Measurements from ENCODE around the gene MED22.

MED22 gene

DNA sequence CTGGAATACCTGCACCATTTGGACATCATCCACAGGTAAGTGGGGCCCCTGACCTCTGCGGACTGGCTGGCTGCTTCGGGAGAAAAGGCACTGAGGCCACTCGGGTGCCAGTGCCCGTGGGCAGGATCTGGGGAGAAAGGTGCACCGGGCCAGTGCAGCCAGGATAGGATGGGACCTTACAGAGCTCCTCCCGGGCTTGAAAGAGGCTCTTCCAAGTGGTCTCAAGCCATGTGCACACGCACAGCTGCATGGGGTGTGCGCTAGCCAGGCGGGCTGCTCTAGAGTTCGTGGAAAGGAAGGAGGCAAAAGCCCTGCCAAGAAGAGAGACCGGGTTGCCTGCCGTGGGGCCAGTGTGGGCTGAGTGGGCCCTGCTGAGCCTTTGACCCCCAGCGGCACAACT lies 41.6 kb upstream of the MED22 start (continued):
- TF ChIP-seq ZFP30 (CRISPR knock-in tag; IDR thresholded peaks at IDR 0.05) (no peak), TOX (CRISPR knock-in tag; IDR thresholded peaks at IDR 0.05; ENCODE audit: borderline replicate concordance) (no peak)

GRCh38 chr9:133389025-133389557 lies 41.2 kb upstream of the MED22 start:
- ATAC-seq: no peak
- TF ChIP-seq ZNF565 (CRISPR knock-in tag; conservative IDR thresholded peaks at IDR 0.05; ENCODE audit: low read depth) (no peak), CSDC2 (CRISPR knock-in tag; IDR thresholded peaks at IDR 0.05) (no peak), ZC3H10 (CRISPR knock-in tag; IDR thresholded peaks at IDR 0.05) (no peak), CREB5 (CRISPR knock-in tag; IDR thresholded peaks at IDR 0.05; ENCODE audit: low read depth) (no peak), POU6F1 (CRISPR knock-in tag; IDR thresholded peaks at IDR 0.05; ENCODE audit: borderline replicate concordance, low read depth) (no peak), GLIS3 (CRISPR knock-in tag; IDR thresholded peaks at IDR 0.05) (no peak), BACH2 (CRISPR knock-in tag; IDR thresholded peaks at IDR 0.05; ENCODE audit: borderline replicate concordance) (no peak)

DNA sequence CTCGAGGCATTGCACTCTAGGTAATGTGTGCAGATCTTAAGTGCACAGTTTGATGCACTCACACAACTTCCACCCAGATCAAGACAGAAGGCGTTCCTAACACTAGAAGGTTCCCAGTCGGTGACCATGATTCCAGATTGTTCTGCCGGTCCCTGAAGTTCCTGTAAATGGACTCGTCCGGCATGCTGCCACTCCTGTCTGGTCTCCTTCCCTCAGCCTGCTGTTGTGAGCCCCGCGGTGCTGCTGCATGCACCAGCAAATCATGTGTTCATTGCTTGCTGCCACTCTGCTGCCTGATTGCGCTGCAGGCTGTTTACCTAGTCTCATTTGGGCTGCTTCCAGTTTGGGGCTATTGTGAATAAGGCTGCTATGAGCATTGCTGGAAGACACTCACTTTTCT lies 39.7 kb upstream of the MED22 start:
- no peak for TF ChIP-seq BACH2 (CRISPR knock-in tag; IDR thresholded peaks at IDR 0.05; ENCODE audit: borderline replicate concordance)
- TF ChIP-seq RARB (CRISPR knock-in tag; IDR thresholded peaks at IDR 0.05): no peak
- TF ChIP-seq PPARA (CRISPR knock-in tag; IDR thresholded peaks at IDR 0.05; ENCODE audit: borderline replicate concordance): no peak
- TF ChIP-seq ESRRG (CRISPR knock-in tag; IDR thresholded peaks at IDR 0.05): no peak
- no peak for TF ChIP-seq ZNF70 (CRISPR knock-in tag; IDR thresholded peaks at IDR 0.05)
- TF ChIP-seq ZFP30 (CRISPR knock-in tag; IDR thresholded peaks at IDR 0.05): no peak
- TF ChIP-seq OSR1 (CRISPR knock-in tag; IDR thresholded peaks at IDR 0.05): no peak
- no peak for TF ChIP-seq TSHZ2 (CRISPR knock-in tag; IDR thresholded peaks at IDR 0.05)
- no peak for TF ChIP-seq TOX (CRISPR knock-in tag; IDR thresholded peaks at IDR 0.05; ENCODE audit: borderline replicate concordance)
- TF ChIP-seq CSDC2 (CRISPR knock-in tag; IDR thresholded peaks at IDR 0.05): no peak
- TF ChIP-seq ISL1 (CRISPR knock-in tag; IDR thresholded peaks at IDR 0.05): no peak
- no peak for TF ChIP-seq CREB5 (CRISPR knock-in tag; IDR thresholded peaks at IDR 0.05; ENCODE audit: low read depth)
- TF ChIP-seq ZC3H10 (CRISPR knock-in tag; IDR thresholded peaks at IDR 0.05): no peak
- TF ChIP-seq SNAI2 (CRISPR knock-in tag; IDR thresholded peaks at IDR 0.05): no peak
- no peak for TF ChIP-seq POU6F1 (CRISPR knock-in tag; IDR thresholded peaks at IDR 0.05; ENCODE audit: borderline replicate concordance, low read depth)
- TF ChIP-seq ZNF565 (CRISPR knock-in tag; conservative IDR thresholded peaks at IDR 0.05; ENCODE audit: low read depth): no peak
- ATAC-seq: no peak

DNA sequence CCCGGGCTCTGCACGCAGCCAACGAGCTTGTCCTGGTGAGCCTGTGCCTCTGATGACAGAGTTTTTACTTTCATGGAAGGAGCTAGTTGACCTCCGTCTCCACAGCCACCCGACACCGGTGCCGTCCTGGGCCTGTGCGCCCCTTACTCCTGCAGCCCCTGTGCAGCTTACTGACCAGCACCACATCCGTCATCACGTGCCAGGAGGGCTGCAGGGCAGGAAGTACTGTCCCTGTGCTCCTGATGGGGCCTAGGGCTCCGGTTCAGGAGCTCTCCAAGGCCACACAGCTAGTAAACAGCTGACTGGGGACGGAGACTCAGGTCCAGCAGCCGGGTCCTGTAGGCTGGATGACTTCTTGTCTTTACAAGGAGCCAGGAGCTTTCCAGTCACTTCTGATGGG lies 38.4 kb upstream of the MED22 start:
- ATAC-seq: no peak
- TF ChIP-seq TSHZ2 (CRISPR knock-in tag; IDR thresholded peaks at IDR 0.05): no peak
- TF ChIP-seq SNAI2 (CRISPR knock-in tag; IDR thresholded peaks at IDR 0.05): no peak
- no peak for TF ChIP-seq CREB5 (CRISPR knock-in tag; IDR thresholded peaks at IDR 0.05; ENCODE audit: low read depth)
- TF ChIP-seq ZFP30 (CRISPR knock-in tag; IDR thresholded peaks at IDR 0.05): no peak
